Endodermal cell (in vitro differentiated cells): Measurements from ENCODE around the gene SKIL. TPM values are rescaled to one million over a fixed set of nuclear protein-coding genes. Genes with fewer than 3 reads are reported as not detected.

Experiments used
- DNase-seq: peaks from one replicate; pipeline ENCODE4 v3.0.0-alpha.2; 2017
- H3K27ac ChIP-seq: 2 replicates; pipeline ENCODE4 v1.5.1; 2013; ENCODE audit warnings: mild to moderate bottlenecking, low read depth, low read length, moderate library complexity
- H3K27me3 ChIP-seq: 2 replicates; pipeline ENCODE4 v1.6.1; 2013; ENCODE audit warnings: mild to moderate bottlenecking, low read length, moderate library complexity; ENCODE audit not compliant: insufficient read depth, control insufficient read depth, poor library complexity, severe bottlenecking
- H3K36me3 ChIP-seq: 2 replicates; pipeline ENCODE4 v1.7.0; 2013; ENCODE audit warnings: mild to moderate bottlenecking, low read length, moderate library complexity; ENCODE audit not compliant: control insufficient read depth, insufficient read depth
- H3K4me1 ChIP-seq: one replicate; pipeline ENCODE4 v1.7.0; 2013; ENCODE audit warnings: low read length; ENCODE audit not compliant: control insufficient read depth, insufficient read depth
- H3K4me3 ChIP-seq: 2 replicates; pipeline ENCODE4 v1.5.1; 2013; ENCODE audit warnings: mild to moderate bottlenecking, low read length, moderate library complexity
- H3K9ac ChIP-seq: 2 replicates; pipeline ENCODE4 v1.6.1; 2013; ENCODE audit warnings: mild to moderate bottlenecking, low read length, moderate library complexity; ENCODE audit not compliant: poor library complexity, severe bottlenecking; ENCODE audit errors: extremely low read depth
- H3K9me3 ChIP-seq: 2 replicates; pipeline ENCODE4 v1.6.1; 2013; ENCODE audit warnings: mild to moderate bottlenecking, low read length, moderate library complexity; ENCODE audit not compliant: control insufficient read depth
- H3K27ac Mint-ChIP-seq: 2 replicates; pipeline ENCODE4 v1.8.0; 2020; ENCODE audit warnings: mixed read lengths
- H3K27me3 Mint-ChIP-seq: 2 replicates; pipeline ENCODE4 v1.8.0; 2021; ENCODE audit warnings: mild to moderate bottlenecking, mixed read lengths; ENCODE audit not compliant: insufficient read depth
- H3K36me3 Mint-ChIP-seq: 2 replicates; pipeline ENCODE4 v1.8.0; 2020; ENCODE audit warnings: low read depth, mixed read lengths
- H3K4me1 Mint-ChIP-seq: 2 replicates; pipeline ENCODE4 v1.8.0; 2020; ENCODE audit warnings: mixed read lengths
- H3K4me3 Mint-ChIP-seq: 2 replicates; pipeline ENCODE4 v1.8.0; 2020; ENCODE audit warnings: mild to moderate bottlenecking, moderate library complexity, mixed read lengths
- H3K9me3 Mint-ChIP-seq: 2 replicates; pipeline ENCODE4 v1.8.0; 2020; ENCODE audit warnings: mild to moderate bottlenecking, mixed read lengths
- WGBS, 2 experiments: methylation state at CpG; one replicate each; pipeline versions ENCODE4 v1.1.5 to v1.1.7; 2013; ENCODE audit warnings: missing lambda C conversion rate in 2 of 2, mixed read lengths in 1 of 2; ENCODE audit not compliant: insufficient coverage in 1 of 2, insufficient read length in 1 of 2; 5-methylcytosine and 5-hydroxymethylcytosine counted together
- total RNA-seq, 2 donors: library from RNA; stranded (reverse); fragmentation: NEBNext Ultra II Directional in 1 of 2; extraction: Animal tissue kit (Norgen Biotek cat#: 25700) in 1 of 2; gene quantifications; 2 replicates in 1 of 2; 3 replicates in 1 of 2; pipeline ENCODE4 v1.2.1, GENCODE V29; 2021
- TF ChIP-seq, protein P1 (sequence below): fragments of 200-600 bp; sonication (generic); conservative IDR thresholded peaks from 2 replicates; pipeline ENCODE4 v1.5.0; 2021; ENCODE audit warnings: antibody characterized with exemption, mild to moderate bottlenecking

SKIL gene
- total RNA-seq, 2 donors from 2014 or later: 147 to 174 TPM

DNA sequence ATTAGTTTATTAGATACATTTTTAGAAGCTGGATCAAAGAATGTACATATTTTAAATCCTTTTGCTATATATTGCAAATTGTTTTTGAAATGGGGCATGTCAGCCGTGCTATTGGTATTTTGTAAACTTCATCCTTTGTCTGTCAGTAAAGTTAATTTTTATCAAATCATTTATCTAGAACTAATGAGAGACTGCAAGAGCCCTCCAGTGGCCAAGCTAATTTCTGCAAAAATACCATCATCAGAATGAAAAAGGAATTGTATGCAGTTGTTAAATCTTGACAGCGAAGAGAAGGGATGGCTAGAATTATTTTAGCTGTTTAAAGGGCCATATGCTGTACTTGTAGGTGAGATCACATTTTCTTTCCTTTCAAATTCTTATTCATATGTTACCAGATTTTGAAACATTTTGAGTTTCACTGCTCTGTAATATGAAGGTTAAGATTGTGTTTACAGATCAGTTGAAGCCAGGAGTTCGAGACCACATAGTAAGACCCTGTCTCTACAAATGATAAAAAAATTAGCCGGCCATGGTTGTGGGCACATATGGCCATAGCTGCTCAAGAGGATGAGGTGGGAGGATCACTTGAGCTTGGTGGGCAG, 53.0 kb downstream of the SKIL start:
- Mint-ChIP-seq H3K4me1 (peaks cover 4% of the 10 kb centered on the region), H3K27ac (no peak overlapping the region), H3K4me3 (no peak overlapping the region), H3K27me3 (peaks cover 2% of the 10 kb centered on the region), H3K36me3 (no peaks in the 10 kb centered on the region), H3K9me3 (no peaks in the 10 kb centered on the region)
- H3K27me3 ChIP-seq: no peaks in the 10 kb centered on the region
- no peaks in the 10 kb centered on the region for H3K4me1 ChIP-seq
- H3K36me3 ChIP-seq: no peaks in the 10 kb centered on the region
- no peaks in the 10 kb centered on the region for H3K9me3 ChIP-seq
- no peak overlapping the region for H3K4me3 ChIP-seq
- H3K27ac ChIP-seq: no peak overlapping the region
- no peak for DNase-seq
- H3K9ac ChIP-seq: no peak overlapping the region
- TF ChIP-seq, protein P1, sequence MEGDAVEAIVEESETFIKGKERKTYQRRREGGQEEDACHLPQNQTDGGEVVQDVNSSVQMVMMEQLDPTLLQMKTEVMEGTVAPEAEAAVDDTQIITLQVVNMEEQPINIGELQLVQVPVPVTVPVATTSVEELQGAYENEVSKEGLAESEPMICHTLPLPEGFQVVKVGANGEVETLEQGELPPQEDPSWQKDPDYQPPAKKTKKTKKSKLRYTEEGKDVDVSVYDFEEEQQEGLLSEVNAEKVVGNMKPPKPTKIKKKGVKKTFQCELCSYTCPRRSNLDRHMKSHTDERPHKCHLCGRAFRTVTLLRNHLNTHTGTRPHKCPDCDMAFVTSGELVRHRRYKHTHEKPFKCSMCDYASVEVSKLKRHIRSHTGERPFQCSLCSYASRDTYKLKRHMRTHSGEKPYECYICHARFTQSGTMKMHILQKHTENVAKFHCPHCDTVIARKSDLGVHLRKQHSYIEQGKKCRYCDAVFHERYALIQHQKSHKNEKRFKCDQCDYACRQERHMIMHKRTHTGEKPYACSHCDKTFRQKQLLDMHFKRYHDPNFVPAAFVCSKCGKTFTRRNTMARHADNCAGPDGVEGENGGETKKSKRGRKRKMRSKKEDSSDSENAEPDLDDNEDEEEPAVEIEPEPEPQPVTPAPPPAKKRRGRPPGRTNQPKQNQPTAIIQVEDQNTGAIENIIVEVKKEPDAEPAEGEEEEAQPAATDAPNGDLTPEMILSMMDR: peak; percentile 73
- WGBS, 2 experiments: 88 to 94% methylated on average over 2 to 4 of the region's 4 CpGs

DNA sequence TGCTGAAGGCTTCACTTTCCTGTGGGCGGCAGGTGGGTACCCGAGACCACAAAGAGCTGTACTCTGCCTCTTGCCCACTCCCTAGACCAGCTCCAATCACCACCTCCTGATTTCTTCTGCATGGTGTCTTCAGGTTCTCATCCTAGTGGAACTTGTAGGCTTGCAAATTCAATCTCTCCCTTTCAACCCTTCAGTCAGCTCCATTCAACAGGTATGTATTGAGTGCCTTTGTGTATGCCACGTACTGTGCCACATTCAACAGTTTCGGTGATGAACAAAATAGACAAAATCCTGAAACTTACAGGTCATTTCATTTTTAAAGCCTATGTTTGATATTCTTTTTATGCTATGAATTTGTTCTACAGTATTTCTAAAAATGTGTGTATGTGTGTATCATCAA, 55.8 kb downstream of the SKIL start:
- no peaks in the 10 kb centered on the region for H3K9me3 ChIP-seq
- H3K27ac Mint-ChIP-seq: no peak overlapping the region
- no peaks in the 10 kb centered on the region for H3K36me3 Mint-ChIP-seq
- H3K36me3 ChIP-seq: no peaks in the 10 kb centered on the region
- H3K4me1 Mint-ChIP-seq: peaks cover 10% of the 10 kb centered on the region
- no peak for DNase-seq
- no peak overlapping the region for H3K27ac ChIP-seq
- H3K4me3 Mint-ChIP-seq: no peak overlapping the region
- no peaks in the 10 kb centered on the region for H3K4me1 ChIP-seq
- peaks cover 5% of the 10 kb centered on the region for H3K27me3 ChIP-seq
- TF ChIP-seq, protein P1: no peak
- H3K9me3 Mint-ChIP-seq: no peaks in the 10 kb centered on the region
- no peak overlapping the region for H3K4me3 ChIP-seq
- no peak overlapping the region for H3K9ac ChIP-seq
- peaks cover 18% of the 10 kb centered on the region for H3K27me3 Mint-ChIP-seq
- WGBS, 2 experiments: 95 to 96% methylated on average over 4 of the region's 4 CpGs

DNA sequence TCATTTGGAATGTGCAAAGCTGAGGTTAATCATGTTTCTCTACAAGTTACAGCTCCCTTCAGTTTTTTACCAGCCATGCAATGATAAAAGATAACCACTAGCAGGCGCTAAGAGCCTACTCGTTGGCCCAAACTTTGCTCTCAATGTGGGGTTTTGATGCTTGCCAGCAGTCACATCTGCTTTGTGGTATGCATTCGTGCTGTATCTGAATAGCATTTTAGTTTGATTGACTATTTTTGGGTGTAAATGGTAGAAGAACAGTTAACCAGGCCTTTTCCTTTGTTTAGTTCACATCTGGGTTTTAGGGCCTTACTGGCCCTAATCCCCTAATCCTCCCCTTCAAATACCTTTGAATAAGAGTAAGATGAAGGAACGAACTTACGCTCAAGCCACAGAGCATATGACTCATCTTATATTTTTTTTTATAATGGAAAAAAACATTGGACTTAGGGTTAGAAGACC, 56.7 kb downstream of the SKIL start:
- H3K27ac Mint-ChIP-seq: no peak overlapping the region
- no peak overlapping the region for H3K9ac ChIP-seq
- peaks cover 10% of the 10 kb centered on the region for H3K4me1 Mint-ChIP-seq
- H3K36me3 Mint-ChIP-seq: no peaks in the 10 kb centered on the region
- peak; percentile 76 for DNase-seq
- no peak overlapping the region for H3K4me3 ChIP-seq
- H3K9me3 ChIP-seq: no peaks in the 10 kb centered on the region
- H3K27ac ChIP-seq: no peak overlapping the region
- H3K9me3 Mint-ChIP-seq: no peaks in the 10 kb centered on the region
- no peak overlapping the region for H3K4me3 Mint-ChIP-seq
- WGBS, 2 experiments: 8 to 40% methylated on average over 1 to 3 of the region's 5 CpGs
- H3K36me3 ChIP-seq: no peaks in the 10 kb centered on the region
- peaks cover 24% of the 10 kb centered on the region for H3K27me3 Mint-ChIP-seq
- peaks cover 13% of the 10 kb centered on the region for H3K27me3 ChIP-seq
- TF ChIP-seq, protein P1: peak; percentile 97
- no peaks in the 10 kb centered on the region for H3K4me1 ChIP-seq
